ENCODE data around the gene SLC29A1. TPM values are rescaled to one million over a fixed set of nuclear protein-coding genes. Genes with fewer than 3 reads are reported as not detected.
A peak's percentile ranks its signal among the peaks of the same experiment; 100 is the strongest.

The SLC29A1 gene
- total RNA-seq, 1 experiment from 2014 or later: 31.1 TPM

DNA sequence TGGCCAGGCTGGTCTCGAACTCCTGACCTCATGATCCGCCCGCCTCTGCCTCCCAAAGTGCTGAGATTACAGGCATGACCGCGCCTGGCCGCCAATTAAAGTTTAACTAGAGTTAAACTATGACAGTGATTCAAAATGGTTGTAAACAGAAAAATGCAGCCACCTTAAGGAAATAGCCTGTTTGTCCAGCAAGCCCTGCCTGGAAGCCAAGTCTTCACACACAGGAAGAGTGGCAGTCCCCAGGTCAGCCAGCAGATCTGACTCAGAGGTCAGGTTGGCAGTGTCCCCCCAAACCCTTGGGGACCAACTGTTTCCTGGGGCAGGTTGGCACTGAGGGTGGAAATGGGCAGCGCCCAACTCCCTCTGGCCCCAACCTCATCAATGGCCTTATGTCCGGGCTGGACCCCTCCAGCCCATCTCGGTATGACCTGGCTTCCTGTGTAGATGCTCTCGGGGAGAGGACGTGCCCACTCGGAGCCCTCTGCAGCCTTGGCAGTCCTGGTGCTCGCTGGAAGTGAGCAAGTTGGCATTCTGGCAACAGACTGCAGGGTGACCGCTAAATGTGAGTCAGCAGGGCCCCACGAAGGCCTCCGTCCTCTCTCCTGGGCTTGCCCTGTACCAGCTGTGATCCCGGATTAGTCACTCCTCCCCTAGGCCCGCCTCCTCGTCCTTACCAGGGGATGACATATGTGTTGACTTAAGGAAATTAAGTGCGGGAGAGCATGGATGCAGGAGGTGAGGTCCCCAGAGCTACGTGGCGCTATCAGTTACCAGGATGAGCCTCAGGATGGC lies 13.8 kb downstream of the SLC29A1 start:
- DNase-seq (ENCODE audit: low read depth): peak; percentile 100

DNA sequence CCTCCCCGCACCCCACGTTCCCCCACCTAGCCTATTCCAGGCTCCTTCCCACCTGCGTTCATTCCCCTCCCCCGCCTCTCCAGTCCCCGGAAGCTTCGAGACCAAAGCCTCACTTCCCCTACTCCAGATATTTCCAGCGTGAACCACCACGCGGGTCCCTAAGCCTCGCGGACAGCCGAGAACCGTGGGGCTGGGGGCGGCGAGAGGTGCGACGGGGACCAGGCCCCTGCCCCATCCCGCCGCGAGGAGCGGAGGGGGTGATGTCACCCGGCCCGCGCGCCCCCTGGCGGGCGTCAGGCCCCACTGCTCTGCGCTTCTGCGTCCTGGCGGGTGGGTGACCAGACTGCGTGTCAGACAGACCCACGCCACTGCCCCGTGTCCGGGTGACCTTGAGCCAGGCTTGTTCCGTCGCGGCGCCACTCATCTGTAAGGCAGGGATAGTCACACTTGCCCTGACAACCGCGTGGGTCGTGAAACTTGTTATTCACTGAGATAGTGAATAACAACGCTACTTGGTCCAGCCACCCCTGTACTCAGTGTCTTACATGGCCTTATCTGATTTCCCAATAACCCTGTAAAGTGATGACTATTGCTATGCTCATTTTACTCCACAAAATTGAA lies 14.5 kb downstream of the SLC29A1 start:
- DNase-seq (ENCODE audit: low read depth): peak; percentile 73

DNA sequence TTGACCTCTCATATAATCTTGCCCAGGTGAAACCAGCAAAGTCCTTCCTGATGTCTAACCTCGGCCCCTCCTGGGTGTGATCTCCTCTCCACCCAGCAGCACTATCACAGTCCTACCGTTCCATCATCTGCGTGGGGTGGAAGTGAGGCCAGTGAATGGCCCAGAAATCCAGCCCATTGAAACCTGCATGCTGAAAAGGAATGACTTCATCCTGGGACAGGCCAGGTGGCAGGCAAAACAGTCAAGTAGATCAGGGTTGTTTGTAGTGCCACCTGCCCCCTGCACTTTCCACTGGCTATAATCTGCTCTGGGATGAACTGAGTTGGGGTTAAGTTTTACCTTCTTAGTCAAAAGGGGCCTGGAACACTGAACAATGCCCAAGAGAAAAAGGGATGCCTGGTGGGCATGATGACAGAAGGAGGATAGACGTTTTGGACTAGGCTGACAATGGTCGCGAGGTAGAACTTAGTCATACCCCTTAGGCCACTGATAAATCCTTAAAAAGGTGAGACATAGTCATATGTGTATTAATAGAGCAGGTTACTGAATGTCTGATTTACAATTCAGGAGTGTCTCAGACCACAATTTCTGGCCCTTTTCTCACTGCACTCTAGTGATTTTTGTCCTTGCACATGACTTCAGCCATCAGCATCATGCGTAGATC lies 15.4 kb downstream of the SLC29A1 start:
- no peak for DNase-seq (ENCODE audit: low read depth)

DNA sequence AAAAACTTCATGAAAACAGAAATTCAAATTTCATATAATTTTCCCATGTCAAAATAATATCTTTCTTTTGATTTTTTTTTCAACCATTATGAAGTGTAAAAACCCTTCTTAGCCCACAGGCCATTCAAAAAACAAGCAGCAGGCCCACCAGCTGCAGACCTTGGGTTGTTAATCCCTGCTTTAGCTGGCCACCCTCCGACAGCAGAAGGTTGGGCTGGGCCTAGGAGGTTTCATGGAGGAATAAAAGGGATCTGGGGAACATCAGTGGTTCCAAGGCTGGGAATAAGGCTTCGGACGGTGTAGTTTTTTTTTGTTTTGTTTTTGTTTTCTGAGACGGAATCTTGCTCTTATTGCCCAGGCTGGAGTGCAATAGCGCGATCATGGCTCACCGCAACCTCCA lies 19.9 kb downstream of the SLC29A1 start:
- no peak for DNase-seq (ENCODE audit: low read depth)

DNA sequence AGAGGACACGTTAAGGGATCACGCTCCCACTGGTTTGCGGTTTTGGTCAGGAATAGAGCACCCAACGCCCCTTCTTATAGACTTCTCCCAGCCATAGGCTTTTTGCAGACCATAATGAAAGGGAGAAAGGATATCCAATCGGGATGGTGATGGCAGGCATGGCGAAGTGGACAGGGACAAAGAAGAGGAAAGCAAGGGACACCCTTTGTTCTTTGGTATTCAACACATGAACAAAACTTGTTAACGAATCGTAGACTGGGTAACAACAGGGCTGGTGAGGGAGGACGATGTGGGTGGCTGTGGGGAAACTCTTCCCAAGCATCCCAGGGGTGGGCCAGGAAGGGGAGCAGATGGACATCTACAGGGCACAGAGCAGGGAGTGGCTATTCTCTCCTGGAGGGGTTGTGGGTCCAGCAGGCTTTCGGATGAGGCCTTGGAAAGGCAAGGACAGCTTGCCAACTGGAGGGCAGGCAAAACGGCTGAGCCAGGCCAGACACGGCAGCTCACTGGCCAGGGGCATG lies 22.1 kb downstream of the SLC29A1 start:
- no peak for DNase-seq (ENCODE audit: low read depth)

DNA sequence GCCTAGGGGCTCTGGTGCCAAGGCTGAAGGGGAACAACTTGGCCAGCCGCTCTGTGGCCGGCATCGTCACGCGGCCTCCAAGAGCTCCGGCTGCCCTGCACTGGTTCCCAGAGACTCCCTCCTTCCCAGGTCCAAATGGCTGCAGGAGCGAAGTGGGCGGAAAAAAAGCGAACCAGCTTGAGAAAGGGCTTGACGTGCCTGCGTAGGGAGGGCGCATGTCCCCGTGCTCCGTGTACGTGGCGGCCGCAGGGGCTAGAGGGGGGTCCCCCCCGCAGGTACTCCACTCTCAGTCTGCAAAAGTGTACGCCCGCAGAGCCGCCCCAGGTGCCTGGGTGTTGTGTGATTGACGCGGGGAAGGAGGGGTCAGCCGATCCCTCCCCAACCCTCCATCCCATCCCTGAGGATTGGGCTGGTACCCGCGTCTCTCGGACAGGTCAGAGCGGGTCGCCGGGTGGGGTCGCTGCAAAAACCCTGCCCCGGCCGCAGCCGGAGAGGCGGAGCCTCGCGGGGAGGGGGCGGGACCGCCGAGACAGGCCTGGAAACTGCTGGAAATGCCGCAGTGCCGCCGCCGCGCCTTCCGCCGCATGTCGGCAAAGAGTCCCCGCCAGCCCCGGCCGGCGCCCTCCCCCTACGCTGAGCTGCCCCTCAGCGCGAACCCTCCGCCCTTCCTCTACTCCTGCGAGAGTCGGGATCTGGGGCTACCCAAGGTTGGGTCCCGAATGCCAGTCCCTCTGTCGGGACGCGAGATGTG lies 22.7 kb downstream of the SLC29A1 start:
- peak; percentile 86 for DNase-seq (ENCODE audit: low read depth)

DNA sequence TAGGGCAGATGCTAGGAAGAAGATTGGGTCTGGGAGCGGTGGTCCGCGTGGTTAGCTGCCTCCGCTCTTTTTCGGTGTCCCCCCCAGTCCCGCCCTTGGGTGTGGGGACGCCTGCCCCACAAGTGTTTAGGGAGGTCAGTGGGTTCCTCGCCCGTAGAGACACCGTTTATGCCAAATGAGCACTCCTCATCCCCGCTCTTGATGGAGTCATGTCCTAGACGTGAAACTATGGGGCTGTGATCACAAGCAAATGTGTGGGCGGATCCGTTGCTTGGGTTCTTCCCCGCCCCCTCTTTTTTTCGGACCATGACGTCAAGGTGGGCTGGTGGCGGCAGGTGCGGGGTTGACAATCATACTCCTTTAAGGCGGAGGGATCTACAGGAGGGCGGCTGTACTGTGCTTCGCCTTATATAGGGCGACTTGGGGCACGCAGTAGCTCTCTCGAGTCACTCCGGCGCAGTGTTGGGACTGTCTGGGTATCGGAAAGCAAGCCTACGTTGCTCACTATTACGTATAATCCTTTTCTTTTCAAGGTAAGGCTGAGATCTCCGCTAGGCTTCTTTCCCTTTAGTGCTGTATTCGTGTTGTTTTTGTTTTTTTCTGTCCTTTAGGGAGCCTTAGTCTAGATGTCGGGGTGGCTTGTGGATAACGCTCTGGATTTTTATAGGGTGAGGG lies 23.4 kb downstream of the SLC29A1 start, which contains the start of gene HSP90AB1:
Gene HSP90AB1 (plus strand): TSS at position 439 of the 675 bp plus-strand sequence. CDS start 1,529 bp downstream, outside the sequence.
- DNase-seq (ENCODE audit: low read depth): peak; percentile 99

DNA sequence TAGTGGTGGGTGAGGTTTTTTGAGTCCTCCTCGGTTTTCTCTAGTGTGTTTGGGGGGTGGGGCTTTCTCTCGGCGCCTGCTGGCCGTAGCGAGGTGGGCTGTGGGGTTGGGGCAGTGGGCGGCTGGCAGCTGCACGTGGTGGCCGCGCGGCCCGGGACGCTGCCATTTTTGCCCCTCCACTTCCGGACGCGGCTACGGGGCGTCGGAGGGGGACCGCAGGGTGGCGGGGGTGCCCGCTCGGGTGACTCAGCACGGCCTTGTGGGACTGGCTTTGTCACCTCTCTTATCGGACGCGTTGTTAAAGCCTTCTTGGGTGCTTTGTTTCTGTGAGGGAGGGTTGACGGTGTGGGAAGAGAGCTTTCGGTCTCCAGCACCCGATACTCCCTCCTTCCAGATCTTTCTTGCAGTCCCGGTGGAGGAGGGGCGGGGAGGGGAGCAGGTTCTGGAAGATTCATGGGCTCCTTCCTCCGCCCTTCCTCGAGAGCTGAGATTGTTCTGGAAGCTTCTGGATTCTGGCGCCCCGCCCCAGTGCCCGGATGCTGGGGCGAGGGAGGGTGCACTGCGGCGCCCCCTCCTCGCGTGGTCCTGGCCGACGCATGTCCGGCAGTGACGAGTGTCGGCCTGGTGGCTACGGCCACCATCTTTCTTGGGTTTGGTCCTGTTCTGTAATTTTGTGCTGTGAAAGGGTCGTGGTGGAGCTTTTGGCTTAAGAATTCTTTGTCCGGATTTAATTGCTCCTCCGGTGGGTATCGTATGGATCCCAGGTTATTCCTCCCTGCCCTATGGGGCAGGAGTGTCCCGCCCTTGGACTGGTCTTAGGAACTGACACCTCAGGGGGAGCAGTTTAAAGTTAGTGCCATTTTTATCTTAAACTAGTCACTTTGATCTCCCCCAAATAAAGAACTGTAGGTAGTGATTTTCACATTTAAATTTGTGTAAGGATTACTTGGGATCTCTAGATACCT lies 24.2 kb downstream of the SLC29A1 start:
- DNase-seq (ENCODE audit: low read depth): peak; percentile 75

DNA sequence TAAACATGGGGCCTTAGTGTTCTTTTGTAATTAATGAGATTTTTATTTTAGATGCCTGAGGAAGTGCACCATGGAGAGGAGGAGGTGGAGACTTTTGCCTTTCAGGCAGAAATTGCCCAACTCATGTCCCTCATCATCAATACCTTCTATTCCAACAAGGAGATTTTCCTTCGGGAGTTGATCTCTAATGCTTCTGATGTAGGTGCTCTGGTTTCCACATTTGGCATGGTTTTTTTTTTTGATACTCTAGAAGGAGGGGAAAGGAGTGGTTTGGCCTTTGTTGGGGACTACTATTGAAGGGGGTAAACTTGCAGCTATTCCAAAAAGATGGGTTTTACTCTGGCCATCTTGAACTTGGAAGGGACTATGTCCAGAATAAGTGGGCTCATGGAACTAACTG lies 25.2 kb downstream of the SLC29A1 start:
- DNase-seq (ENCODE audit: low read depth): no peak

DNA sequence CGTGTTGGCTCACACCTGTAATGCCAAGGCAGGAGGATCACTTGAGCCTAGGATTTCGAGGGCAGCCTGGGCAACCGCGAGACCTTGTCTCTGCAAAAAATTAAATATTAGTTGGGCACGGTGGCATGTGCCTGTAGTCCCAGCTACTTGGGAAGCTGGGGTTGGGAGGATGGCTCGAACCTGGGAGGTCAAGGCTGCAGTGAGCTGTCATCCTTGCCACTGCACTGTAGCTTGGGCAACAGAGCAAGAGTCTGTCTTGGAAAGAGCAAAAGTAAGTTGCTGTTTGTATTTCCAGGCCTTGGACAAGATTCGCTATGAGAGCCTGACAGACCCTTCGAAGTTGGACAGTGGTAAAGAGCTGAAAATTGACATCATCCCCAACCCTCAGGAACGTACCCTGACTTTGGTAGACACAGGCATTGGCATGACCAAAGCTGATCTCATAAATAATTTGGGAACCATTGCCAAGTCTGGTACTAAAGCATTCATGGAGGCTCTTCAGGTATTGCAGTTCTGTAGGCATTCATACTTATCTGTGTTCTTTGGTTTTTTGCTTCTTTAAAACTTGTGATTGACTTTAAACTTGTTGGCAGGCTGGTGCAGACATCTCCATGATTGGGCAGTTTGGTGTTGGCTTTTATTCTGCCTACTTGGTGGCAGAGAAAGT lies 25.8 kb downstream of the SLC29A1 start:
- DNase-seq (ENCODE audit: low read depth): no peak

DNA sequence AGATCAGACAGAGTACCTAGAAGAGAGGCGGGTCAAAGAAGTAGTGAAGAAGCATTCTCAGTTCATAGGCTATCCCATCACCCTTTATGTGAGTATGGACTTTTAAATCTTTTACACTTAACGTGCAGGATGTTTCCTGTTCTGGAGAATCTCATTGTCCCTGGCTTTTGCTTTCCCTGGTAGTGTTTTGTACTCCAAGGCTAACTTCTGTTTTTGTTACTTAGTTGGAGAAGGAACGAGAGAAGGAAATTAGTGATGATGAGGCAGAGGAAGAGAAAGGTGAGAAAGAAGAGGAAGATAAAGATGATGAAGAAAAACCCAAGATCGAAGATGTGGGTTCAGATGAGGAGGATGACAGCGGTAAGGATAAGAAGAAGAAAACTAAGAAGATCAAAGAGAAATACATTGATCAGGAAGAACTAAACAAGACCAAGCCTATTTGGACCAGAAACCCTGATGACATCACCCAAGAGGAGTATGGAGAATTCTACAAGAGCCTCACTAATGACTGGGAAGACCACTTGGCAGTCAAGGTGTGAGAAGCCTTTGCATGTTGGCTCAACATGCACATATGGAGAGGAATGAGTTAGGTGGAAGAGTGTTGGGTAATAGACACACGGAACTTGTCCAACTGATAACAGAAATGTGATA lies 26.8 kb downstream of the SLC29A1 start:
- no peak for DNase-seq (ENCODE audit: low read depth)

DNA sequence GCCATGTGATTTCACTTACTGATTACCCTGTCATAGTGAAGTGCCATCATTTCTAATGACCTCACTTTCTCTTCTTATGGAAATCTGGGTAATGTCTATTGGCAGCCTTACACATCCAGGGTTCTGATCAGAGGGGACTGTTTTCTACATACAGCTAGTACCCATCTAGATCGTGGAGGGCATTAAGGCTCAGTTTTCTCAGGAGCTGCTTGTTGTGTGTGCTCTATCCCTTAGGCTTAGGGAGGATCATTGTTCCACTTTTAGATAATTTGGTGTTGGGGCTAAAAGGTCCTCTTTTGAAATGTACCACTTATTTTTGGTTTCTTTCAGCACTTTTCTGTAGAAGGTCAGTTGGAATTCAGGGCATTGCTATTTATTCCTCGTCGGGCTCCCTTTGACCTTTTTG lies 27.3 kb downstream of the SLC29A1 start:
- DNase-seq (ENCODE audit: low read depth): no peak

DNA sequence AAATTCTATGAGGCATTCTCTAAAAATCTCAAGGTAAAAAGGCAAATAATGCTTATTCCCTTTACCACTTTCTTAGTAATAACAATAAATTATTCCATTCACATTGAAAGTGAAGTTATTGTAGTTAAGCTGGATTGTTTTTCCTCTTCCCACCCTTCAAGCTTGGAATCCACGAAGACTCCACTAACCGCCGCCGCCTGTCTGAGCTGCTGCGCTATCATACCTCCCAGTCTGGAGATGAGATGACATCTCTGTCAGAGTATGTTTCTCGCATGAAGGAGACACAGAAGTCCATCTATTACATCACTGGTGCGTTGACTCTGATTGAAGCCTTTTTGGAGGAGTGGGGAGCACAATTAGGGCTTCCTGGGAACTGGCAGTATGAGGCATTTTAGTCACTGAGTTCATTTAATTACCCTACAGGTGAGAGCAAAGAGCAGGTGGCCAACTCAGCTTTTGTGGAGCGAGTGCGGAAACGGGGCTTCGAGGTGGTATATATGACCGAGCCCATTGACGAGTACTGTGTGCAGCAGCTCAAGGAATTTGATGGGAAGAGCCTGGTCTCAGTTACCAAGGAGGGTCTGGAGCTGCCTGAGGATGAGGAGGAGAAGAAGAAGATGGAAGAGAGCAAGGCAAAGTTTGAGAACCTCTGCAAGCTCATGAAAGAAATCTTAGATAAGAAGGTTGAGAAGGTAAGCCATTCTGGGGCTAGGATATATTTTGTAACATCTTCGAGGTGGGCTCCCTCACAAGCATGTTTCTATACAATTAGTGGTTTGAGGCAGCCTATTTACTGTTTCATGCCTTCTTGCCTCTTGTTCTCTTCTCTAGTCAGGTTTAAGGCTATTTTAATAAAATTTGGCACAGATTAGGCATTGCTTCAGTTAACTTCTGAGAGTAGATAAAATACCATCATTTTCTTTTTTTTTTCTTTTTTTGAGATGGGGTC lies 28.5 kb downstream of the SLC29A1 start:
- no peak for DNase-seq (ENCODE audit: low read depth)

DNA sequence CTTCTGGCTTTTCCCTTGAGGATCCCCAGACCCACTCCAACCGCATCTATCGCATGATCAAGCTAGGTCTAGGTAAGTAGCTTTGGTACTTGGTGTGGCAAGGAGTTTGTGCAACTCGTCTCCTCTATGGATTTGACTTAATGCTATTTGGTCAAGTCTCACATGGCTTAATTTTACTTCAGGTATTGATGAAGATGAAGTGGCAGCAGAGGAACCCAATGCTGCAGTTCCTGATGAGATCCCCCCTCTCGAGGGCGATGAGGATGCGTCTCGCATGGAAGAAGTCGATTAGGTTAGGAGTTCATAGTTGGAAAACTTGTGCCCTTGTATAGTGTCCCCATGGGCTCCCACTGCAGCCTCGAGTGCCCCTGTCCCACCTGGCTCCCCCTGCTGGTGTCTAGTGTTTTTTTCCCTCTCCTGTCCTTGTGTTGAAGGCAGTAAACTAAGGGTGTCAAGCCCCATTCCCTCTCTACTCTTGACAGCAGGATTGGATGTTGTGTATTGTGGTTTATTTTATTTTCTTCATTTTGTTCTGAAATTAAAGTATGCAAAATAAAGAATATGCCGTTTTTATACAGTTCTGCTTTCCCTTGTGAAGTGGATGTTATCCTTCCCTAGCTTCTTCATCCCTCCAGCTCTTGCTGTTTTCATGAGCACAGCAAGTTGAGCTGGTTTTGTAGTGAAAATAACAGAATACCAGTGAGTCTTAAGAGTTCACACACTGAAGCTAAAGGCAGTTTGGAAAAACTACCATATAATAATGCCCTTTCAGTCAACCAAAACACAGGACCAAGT lies 30.1 kb downstream of the SLC29A1 start:
- peak; percentile 65 for DNase-seq (ENCODE audit: low read depth)

DNA sequence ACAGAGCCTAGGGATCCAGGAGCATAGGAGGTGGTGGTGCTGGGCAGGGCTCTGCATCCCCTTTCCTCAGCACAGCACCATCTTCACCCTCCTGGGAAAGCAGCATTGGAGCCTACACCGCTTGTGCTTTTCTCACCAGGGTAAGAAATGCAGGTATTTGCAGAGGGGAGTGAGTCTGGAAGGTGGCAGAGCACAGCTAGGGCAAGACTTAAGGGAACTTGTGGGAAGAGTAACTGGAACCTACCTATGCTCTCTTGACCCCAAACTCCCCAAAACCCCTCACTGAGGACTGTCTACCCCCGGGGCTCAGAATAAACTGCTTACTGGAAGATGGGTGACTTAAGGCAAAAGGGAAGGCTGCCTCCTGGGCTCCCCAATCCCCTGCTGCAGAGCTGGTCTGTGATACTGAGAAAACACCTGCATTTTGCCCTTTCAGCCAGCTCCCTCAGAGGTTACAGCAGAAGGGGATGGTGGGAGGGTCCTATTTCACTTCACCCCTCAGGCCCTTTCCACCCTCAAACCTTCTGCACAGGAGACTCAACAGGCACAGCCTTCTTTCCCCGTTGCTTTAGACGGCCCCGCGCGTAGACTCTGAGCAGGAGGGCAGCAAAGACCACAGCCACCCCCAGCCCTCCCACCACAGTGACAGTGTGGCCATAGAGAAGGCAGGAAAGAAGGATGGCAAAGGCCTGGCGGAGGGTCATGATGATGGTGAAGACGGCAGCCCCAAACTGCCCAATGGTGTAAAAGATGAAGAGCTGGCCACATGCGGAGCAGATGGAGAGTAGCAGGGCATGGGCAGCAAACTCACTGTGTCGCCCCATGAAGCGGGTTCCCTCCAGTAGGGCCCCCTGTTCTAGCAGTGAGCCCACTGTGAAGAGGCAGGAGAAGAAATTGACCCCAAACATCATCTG lies 31.1 kb downstream of the SLC29A1 start:
- DNase-seq (ENCODE audit: low read depth): no peak

Measured in M059J (cell line).